Measurements from ENCODE around the gene SEMA3E.

GRCh38 chr7:83504330-83504729 is 144.6 kb downstream of the SEMA3E start:
- TF ChIP-seq POLR2AphosphoS5 (IDR thresholded peaks at IDR 0.05) (no peak), POLR2A (IDR thresholded peaks at IDR 0.05; ENCODE audit: low read depth) (no peak), CTCF (IDR thresholded peaks at IDR 0.05) (no peak), EP300 (IDR thresholded peaks at IDR 0.05) (no peak)
